AG04450 (cell line): ENCODE results near the gene GRIA1. TPM values are rescaled to one million over a fixed set of nuclear protein-coding genes. Genes with fewer than 3 reads are reported as not detected.

ENCODE experiments used
- CTCF ChIA-PET: fragments of 300-600, 350-600 bp; formaldehyde crosslinking; extraction: SDS; loops from one replicate; lab custom pipeline; 2022; ENCODE audit warnings: antibody characterized with exemption, inconsistent platforms; lab: Charles Lee
- POLR2A ChIA-PET: fragments of 350-600 bp; formaldehyde crosslinking; extraction: SDS; loops from one replicate; lab custom pipeline; 2021; ENCODE audit warnings: antibody characterized with exemption, inconsistent platforms; lab: Yijun Ruan, JAX
- DNase-seq: peaks from one replicate; pipeline ENCODE4 v3.0.0-alpha.2; 2011; ENCODE audit warnings: low read depth, low spot score
- H3K27ac ChIP-seq: one replicate; pipeline ENCODE4 v1.5.1; 2012; ENCODE audit warnings: low read depth, low read length, control low read depth
- H3K27me3 ChIP-seq: one replicate; pipeline ENCODE4 v1.6.0; 2012; ENCODE audit warnings: low read length; ENCODE audit not compliant: control insufficient read depth, insufficient read depth
- H3K4me3 ChIP-seq: 2 replicates; pipeline ENCODE4 v1.5.1; 2011; ENCODE audit warnings: mild to moderate bottlenecking, low read depth, low read length, control low read depth
- H3K9me3 ChIP-seq: 2 replicates; pipeline ENCODE4 v1.5.1; 2012; ENCODE audit warnings: low read length; ENCODE audit not compliant: control insufficient read depth, insufficient read depth
- polyA plus RNA-seq: library from polyadenylated mRNA; depleted of rRNA; stranded (reverse); fragments of >200 nt; gene quantifications from 2 replicates; pipeline ENCODE4 v1.2.3, GENCODE V29; 2011
- TF ChIP-seq, protein P1 (sequence below): IDR thresholded peaks from 2 replicates; pipeline ENCODE4 v1.5.1; 2011; ENCODE audit warnings: low read depth, low read length, control low read depth, inconsistent platforms

Gene GRIA1
- polyA plus RNA-seq, 1 experiment, result 0.42 TPM

DNA sequence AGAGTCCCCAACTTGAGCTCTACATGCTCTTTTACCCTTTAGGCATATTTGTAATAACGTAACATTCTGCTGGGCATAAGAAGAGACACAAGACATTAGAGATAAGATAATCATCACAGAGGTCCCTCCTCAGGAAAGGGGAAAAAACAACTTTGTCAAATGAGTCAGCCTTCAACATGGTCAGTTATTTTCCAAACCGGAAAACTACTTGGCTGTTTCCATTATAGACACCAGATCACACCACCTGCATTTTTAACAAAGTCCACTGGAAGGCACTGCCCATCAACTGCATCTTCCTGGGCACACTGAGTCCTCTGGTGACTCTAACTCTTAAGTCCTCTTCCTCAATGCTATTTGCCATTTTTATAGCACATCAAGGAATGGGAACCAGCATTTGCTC is 326.4 kb downstream of the GRIA1 start:
- CTCF ChIA-PET, result no interaction called here
- DNase-seq, result no peak
- no peaks in the 10 kb centered on the region for H3K9me3 ChIP-seq
- H3K27me3 ChIP-seq, result no peaks in the 10 kb centered on the region
- POLR2A ChIA-PET, result no interaction called here
- no peak overlapping the region for H3K4me3 ChIP-seq
- TF ChIP-seq, protein P1, sequence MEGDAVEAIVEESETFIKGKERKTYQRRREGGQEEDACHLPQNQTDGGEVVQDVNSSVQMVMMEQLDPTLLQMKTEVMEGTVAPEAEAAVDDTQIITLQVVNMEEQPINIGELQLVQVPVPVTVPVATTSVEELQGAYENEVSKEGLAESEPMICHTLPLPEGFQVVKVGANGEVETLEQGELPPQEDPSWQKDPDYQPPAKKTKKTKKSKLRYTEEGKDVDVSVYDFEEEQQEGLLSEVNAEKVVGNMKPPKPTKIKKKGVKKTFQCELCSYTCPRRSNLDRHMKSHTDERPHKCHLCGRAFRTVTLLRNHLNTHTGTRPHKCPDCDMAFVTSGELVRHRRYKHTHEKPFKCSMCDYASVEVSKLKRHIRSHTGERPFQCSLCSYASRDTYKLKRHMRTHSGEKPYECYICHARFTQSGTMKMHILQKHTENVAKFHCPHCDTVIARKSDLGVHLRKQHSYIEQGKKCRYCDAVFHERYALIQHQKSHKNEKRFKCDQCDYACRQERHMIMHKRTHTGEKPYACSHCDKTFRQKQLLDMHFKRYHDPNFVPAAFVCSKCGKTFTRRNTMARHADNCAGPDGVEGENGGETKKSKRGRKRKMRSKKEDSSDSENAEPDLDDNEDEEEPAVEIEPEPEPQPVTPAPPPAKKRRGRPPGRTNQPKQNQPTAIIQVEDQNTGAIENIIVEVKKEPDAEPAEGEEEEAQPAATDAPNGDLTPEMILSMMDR, result no peak
- no peak overlapping the region for H3K27ac ChIP-seq

DNA sequence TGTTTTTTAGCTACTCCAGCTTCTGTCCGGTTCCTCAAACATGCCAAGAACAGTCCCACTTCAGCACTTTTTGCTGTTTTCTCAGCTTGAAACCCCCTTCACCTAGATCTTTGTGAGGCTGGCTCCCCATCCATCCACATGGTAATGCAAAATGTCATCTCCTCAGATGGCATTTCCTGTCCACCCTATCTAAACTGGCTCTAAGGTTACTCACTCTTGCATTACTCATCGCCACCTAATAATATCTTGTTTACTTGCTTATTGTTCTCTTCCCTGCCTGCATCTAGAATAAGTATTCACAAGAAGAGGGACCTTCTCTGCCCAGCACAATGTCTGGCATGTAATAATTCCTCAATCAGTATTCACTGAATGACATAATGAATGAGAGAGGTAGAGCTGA is 328.2 kb downstream of the GRIA1 start:
- DNase-seq, result no peak
- CTCF ChIA-PET, result interaction anchor here (0.6 kb wide), 1 partner anchor 657 kb away, joined by 5 read pairs; no protein-coding TSS in a partner anchor
- POLR2A ChIA-PET, result no interaction called here

DNA sequence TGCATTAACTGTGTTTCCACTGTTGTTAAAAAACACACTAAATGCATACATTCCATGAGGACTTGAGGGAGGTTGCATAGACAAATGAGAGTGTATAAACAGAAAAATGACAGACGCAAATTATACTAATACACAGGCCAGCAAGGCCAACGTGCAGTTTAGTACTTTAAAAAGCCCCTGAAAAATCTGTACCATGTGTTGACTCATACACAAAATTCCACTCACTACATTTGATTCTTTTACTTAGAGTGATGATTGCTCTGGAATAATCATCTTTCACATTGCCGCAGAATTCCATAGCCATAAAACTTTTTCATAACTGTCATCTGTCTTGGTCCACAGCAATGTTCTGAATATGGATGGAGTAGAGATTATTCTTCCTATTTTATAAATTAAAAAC is 332.6 kb downstream of the GRIA1 start:
- no peak overlapping the region for H3K4me3 ChIP-seq
- TF ChIP-seq, protein P1, result no peak
- H3K9me3 ChIP-seq, result no peaks in the 10 kb centered on the region
- POLR2A ChIA-PET, result no interaction called here
- H3K27me3 ChIP-seq, result no peaks in the 10 kb centered on the region
- H3K27ac ChIP-seq, result no peak overlapping the region
- DNase-seq, result no peak
- CTCF ChIA-PET, result no interaction called here

More for the DNA sequence above, 328.2 kb downstream of the GRIA1 start:
- TF ChIP-seq, protein P1, result no peak
- Histone ChIP-seq H3K27me3 (no peaks in the 10 kb centered on the region), H3K4me3 (no peak overlapping the region), H3K9me3 (no peaks in the 10 kb centered on the region), H3K27ac (no peak overlapping the region)

DNA sequence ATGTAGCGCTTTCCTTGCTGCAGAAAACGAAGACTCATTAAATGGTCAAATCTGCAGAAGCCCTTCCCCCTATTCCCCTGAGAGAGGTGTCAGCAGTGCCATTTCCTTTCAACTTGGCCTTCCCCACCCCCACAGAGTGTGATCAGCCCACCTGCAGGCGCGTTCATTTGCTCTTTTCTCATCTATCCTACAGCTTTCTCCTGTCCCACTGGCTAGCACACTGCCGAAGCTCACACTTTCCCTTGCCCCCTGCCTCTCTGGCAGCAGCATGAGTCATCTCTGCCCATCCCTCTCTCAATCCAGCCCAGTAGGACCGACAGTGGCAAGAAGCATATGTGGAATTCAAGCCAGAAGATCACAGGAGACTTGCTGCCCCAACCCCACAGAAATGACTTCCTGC is 334.4 kb downstream of the GRIA1 start:
- no peak for DNase-seq
- Histone ChIP-seq H3K27me3 (no peaks in the 10 kb centered on the region), H3K4me3 (no peak overlapping the region), H3K27ac (no peak overlapping the region), H3K9me3 (no peaks in the 10 kb centered on the region)
- CTCF ChIA-PET, result no interaction called here
- POLR2A ChIA-PET, result no interaction called here
- TF ChIP-seq, protein P1, result no peak

DNA sequence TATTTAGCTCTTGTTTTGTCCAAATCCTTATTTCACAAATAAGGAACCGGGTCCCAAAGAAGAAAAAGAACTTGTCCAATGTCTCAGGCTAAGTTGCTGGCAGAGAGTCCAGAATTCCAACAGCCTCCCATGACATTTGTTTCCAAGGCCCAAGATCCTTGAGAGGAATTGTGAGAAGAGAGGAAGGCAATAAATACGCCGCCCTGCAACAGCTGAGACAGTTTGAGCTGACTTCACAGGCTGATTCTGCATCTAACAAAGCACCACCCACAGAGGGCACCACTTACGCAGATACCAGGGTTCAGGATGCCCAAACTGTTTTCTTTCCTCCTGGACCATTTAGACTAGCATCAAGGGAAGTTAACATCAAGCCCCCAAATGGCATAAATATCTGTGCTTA is 336.9 kb downstream of the GRIA1 start:
- H3K9me3 ChIP-seq, result no peaks in the 10 kb centered on the region
- CTCF ChIA-PET, result interaction anchor here (1.6 kb wide), 1 partner anchor 138 kb away, joined by 15 read pairs; no protein-coding TSS in a partner anchor
- TF ChIP-seq, protein P1, result peak; percentile 19; the same call in 1 of the 2 replicates
- no peaks in the 10 kb centered on the region for H3K27me3 ChIP-seq
- POLR2A ChIA-PET, result no interaction called here
- no peak for DNase-seq
- no peak overlapping the region for H3K27ac ChIP-seq
- H3K4me3 ChIP-seq, result no peak overlapping the region
